H9 (cell line): ENCODE data around the gene YPEL4. TPM values are rescaled to one million over a fixed set of nuclear protein-coding genes. Genes with fewer than 3 reads are reported as not detected.

Experiments
- DNase-seq: peaks from one replicate; pipeline ENCODE4 v3.0.0-alpha.2; 2017
- H2AFZ ChIP-seq: one replicate; pipeline ENCODE4 v1.6.1; 2013; ENCODE audit warnings: mild to moderate bottlenecking, low read length, control low read depth, moderate library complexity
- H2AK5ac ChIP-seq: 2 replicates; pipeline ENCODE4 v1.6.1; 2013; ENCODE audit warnings: low read length, control low read depth, mixed read lengths; ENCODE audit not compliant: insufficient read length
- H2BK120ac ChIP-seq: one replicate; pipeline ENCODE4 v1.6.1; 2013; ENCODE audit warnings: low read depth, mild to moderate bottlenecking, low read length, control low read depth, inconsistent platforms; ENCODE audit not compliant: poor library complexity, severe bottlenecking
- H2BK12ac ChIP-seq: 2 replicates; pipeline ENCODE4 v1.6.1; 2013; ENCODE audit warnings: low read length, control low read depth, mixed read lengths, low read depth; ENCODE audit not compliant: insufficient read length
- H2BK15ac ChIP-seq: 2 replicates; pipeline ENCODE4 v1.6.1; 2013; ENCODE audit warnings: low read depth, low read length, control low read depth
- H2BK20ac ChIP-seq: one replicate; pipeline ENCODE4 v1.6.1; 2013; ENCODE audit warnings: low read depth, mild to moderate bottlenecking, low read length, control low read depth, inconsistent platforms; ENCODE audit not compliant: poor library complexity, severe bottlenecking
- H2BK5ac ChIP-seq: 2 replicates; pipeline ENCODE4 v1.6.1; 2013; ENCODE audit warnings: low read length, control low read depth, mixed read lengths; ENCODE audit not compliant: insufficient read length
- H3K14ac ChIP-seq: 2 replicates; pipeline ENCODE4 v1.6.1; 2013; ENCODE audit warnings: low read length, control low read depth; ENCODE audit not compliant: insufficient read depth
- H3K18ac ChIP-seq: 2 replicates; pipeline ENCODE4 v1.6.1; 2013; ENCODE audit warnings: low read depth, mild to moderate bottlenecking, mixed read lengths, low read length, control low read depth; ENCODE audit not compliant: insufficient read length
- H3K23ac ChIP-seq: 2 replicates; pipeline ENCODE4 v1.6.1; 2013; ENCODE audit warnings: low read length, control low read depth, mixed read lengths, low read depth; ENCODE audit not compliant: insufficient read length
- H3K23me2 ChIP-seq: 2 replicates; pipeline ENCODE4 v1.6.1; 2013; ENCODE audit warnings: low read depth, mild to moderate bottlenecking, mixed read lengths, low read length, control low read depth; ENCODE audit not compliant: insufficient read length, poor library complexity, severe bottlenecking
- H3K27ac ChIP-seq: 2 replicates; pipeline ENCODE4 v1.5.1; 2013; ENCODE audit warnings: low read length, control low read depth, mixed read lengths, low read depth; ENCODE audit not compliant: insufficient read length
- H3K27me3 ChIP-seq: 2 replicates; pipeline ENCODE4 v1.6.1; 2013; ENCODE audit warnings: low read length, control low read depth, inconsistent platforms; ENCODE audit not compliant: insufficient read depth
- H3K4ac ChIP-seq: 2 replicates; pipeline ENCODE4 v1.6.1; 2013; ENCODE audit warnings: low read depth, mild to moderate bottlenecking, control low read depth, inconsistent platforms, low read length, moderate library complexity
- H3K4me1 ChIP-seq: 2 replicates; pipeline ENCODE4 v1.6.1; 2013; ENCODE audit warnings: low read length, control low read depth, inconsistent platforms; ENCODE audit not compliant: insufficient read depth
- H3K4me2 ChIP-seq: 2 replicates; pipeline ENCODE4 v1.6.1; 2013; ENCODE audit warnings: low read length, control low read depth, mixed read lengths; ENCODE audit not compliant: insufficient read length, insufficient read depth
- H3K56ac ChIP-seq: 2 replicates; pipeline ENCODE4 v1.6.1; 2013; ENCODE audit warnings: low read depth, mild to moderate bottlenecking, mixed read lengths, low read length, control low read depth; ENCODE audit not compliant: insufficient read length
- H3K79me1 ChIP-seq: 2 replicates; pipeline ENCODE4 v1.6.1; 2013; ENCODE audit warnings: low read depth, mild to moderate bottlenecking, moderate library complexity, low read length, control low read depth, inconsistent platforms; ENCODE audit not compliant: insufficient read depth, poor library complexity, severe bottlenecking
- H3K79me2 ChIP-seq: 2 replicates; pipeline ENCODE4 v1.6.1; 2013; ENCODE audit warnings: low read length, control low read depth, inconsistent platforms; ENCODE audit not compliant: insufficient read depth
- H3K9ac ChIP-seq: 2 replicates; pipeline ENCODE4 v1.6.1; 2013; ENCODE audit warnings: low read length, control low read depth, mixed read lengths; ENCODE audit not compliant: insufficient read length; ENCODE audit errors: extremely low read depth
- H3K9me3 ChIP-seq: one replicate; pipeline ENCODE4 v1.6.1; 2013; ENCODE audit warnings: low read depth, low read length, inconsistent platforms; ENCODE audit not compliant: control insufficient read depth
- H3T11ph ChIP-seq: one replicate; pipeline ENCODE4 v1.6.1; 2013; ENCODE audit warnings: mild to moderate bottlenecking, low read length, control low read depth, inconsistent platforms
- H4K20me1 ChIP-seq: one replicate; pipeline ENCODE4 v1.6.1; 2013; ENCODE audit not compliant: control insufficient read depth, insufficient read length, insufficient read depth
- H4K5ac ChIP-seq: 2 replicates; pipeline ENCODE4 v1.6.1; 2013; ENCODE audit warnings: low read depth, mild to moderate bottlenecking, mixed read lengths, low read length, control low read depth; ENCODE audit not compliant: insufficient read length
- H4K8ac ChIP-seq: replicated peaks from 2 replicates; pipeline ENCODE4 v1.6.1; 2013; ENCODE audit warnings: low read length, control low read depth, mixed read lengths, low read depth; ENCODE audit not compliant: insufficient read length
- H4K91ac ChIP-seq: 2 replicates; pipeline ENCODE4 v1.6.1; 2013; ENCODE audit warnings: low read depth, mild to moderate bottlenecking, moderate library complexity, mixed read lengths, low read length, control low read depth; ENCODE audit not compliant: insufficient read length
- H3K27ac Mint-ChIP-seq, 3 experiments: 2 replicates in 2 of 3; 3 replicates in 1 of 3; pipeline ENCODE4 v1.8.0; 2020 to 2021; ENCODE audit warnings: mixed read lengths in 3 of 3, mild to moderate bottlenecking in 1 of 3, moderate library complexity in 1 of 3
- H3K27me3 Mint-ChIP-seq: 2 replicates; pipeline ENCODE4 v1.8.0; 2021; ENCODE audit warnings: low read depth, mild to moderate bottlenecking, moderate library complexity, mixed read lengths
- H3K36me3 Mint-ChIP-seq, 3 experiments: 2 replicates in 2 of 3; 3 replicates in 1 of 3; pipeline ENCODE4 v1.8.0; 2020 to 2021; ENCODE audit warnings: low read depth in 3 of 3, mixed read lengths in 3 of 3; ENCODE audit not compliant: insufficient read depth in 1 of 3
- H3K4me1 Mint-ChIP-seq, 2 experiments: 2 replicates each; pipeline ENCODE4 v1.8.0; 2020; ENCODE audit warnings: mixed read lengths in 2 of 2
- H3K4me3 Mint-ChIP-seq, 2 experiments: 2 replicates in 1 of 2; 3 replicates in 1 of 2; pipeline ENCODE4 v1.8.0; 2020 to 2021; ENCODE audit warnings: mild to moderate bottlenecking in 2 of 2, mixed read lengths in 2 of 2, moderate library complexity in 1 of 2
- H3K9me3 Mint-ChIP-seq, 2 experiments: 2 replicates in 1 of 2; 3 replicates in 1 of 2; pipeline ENCODE4 v1.8.0; 2020; ENCODE audit warnings: mild to moderate bottlenecking in 2 of 2, mixed read lengths in 2 of 2, moderate library complexity in 1 of 2
- CTCF ChIP-seq: fragments of 200-600 bp; sonication (generic); conservative IDR thresholded peaks from 3 replicates; pipeline ENCODE4 v1.8.0; 2021; ENCODE audit warnings: antibody characterized with exemption, mild to moderate bottlenecking
- WGBS: extraction: QIAGEN DNeasy Blood & Tissue Kit; methylation state at CpG from one replicate; pipeline ENCODE4 v1.1.7; 2013; ENCODE audit warnings: missing lambda C conversion rate, low lambda C conversion rate, mixed read lengths; ENCODE audit not compliant: insufficient read length; ENCODE audit errors: extremely low coverage; 5-methylcytosine and 5-hydroxymethylcytosine counted together
- microRNA-seq: library from miRNA; unstranded; fragments of <30 nt; microRNA quantifications from one replicate; pipeline ENCODE4, GENCODE V29; 2020; ENCODE audit warnings: borderline microRNAs expressed
- total RNA-seq: library from RNA; stranded (reverse); gene quantifications from 2 replicates; pipeline ENCODE4 v1.2.1, GENCODE V29; 2021

The YPEL4 gene
- total RNA-seq, 1 experiment from 2014 or later: 0.13 TPM

DNA sequence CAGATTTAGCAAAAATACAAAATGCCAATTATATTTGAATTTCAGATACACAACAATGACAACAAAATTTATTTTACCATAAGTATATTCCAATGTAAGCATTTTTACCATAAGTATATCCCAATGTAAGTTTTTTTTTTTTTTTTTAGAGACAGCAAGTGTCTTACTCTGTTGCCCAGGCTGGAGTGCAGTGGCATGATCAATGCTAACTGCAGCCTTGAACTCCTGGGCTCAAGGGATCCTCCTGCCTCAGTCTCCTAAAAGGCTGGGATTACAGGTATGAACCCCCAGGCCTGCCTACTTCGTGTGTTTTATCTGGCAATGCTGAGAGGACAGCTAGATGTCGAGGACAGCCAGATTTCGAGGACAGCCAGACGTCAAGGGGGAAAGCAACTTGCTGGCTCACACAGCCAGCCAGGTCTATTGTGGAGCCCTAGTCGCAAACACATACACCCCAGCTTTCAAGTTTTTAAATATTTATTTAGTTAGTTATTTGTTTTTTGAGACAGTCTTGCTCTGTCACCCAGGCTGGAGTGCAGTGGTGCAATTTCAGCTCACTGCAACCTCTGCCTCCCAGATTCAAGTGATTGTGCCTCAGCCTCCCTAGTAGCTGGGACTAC lies 53.3 kb downstream of the YPEL4 start:
- no peak overlapping the region for H2BK120ac ChIP-seq
- no peak overlapping the region for H4K91ac ChIP-seq
- no peak overlapping the region for H2BK12ac ChIP-seq
- no peak overlapping the region for H2BK20ac ChIP-seq
- H3K14ac ChIP-seq: no peak overlapping the region
- no peaks in the 10 kb centered on the region for H3K79me1 ChIP-seq
- no peak overlapping the region for H3K4ac ChIP-seq
- Mint-ChIP-seq H3K36me3 (peaks cover 9 to 15% (median 10%) of the 10 kb centered on the region in 3 experiments; a peak in 5 of 7 replicates), H3K27me3 (no peaks in the 10 kb centered on the region), H3K27ac (no peak overlapping the region; a peak in 3 of 7 replicates), H3K9me3 (no peaks in the 10 kb centered on the region), H3K4me3 (peak overlapping the region in 1 of 2 experiments; percentile 79; a peak in 3 of 5 replicates), H3K4me1 (peaks cover 24 to 59% of the 10 kb centered on the region in 2 experiments)
- no peak overlapping the region for H3K18ac ChIP-seq
- TF ChIP-seq CTCF: no peak
- H3K27me3 ChIP-seq: no peaks in the 10 kb centered on the region
- no peak overlapping the region for H2AFZ ChIP-seq
- H3T11ph ChIP-seq: no peak overlapping the region
- H2BK5ac ChIP-seq: no peak overlapping the region
- WGBS: no CpG with 5 or more reads among the region's 5 CpGs
- no peak overlapping the region for H3K4me2 ChIP-seq
- H3K23me2 ChIP-seq: peaks cover 8% of the 10 kb centered on the region
- peaks cover 4% of the 10 kb centered on the region; the same call in 1 of the 2 replicates for H3K4me1 ChIP-seq
- no peak for DNase-seq
- no peak overlapping the region for H2AK5ac ChIP-seq
- no peak overlapping the region for H4K8ac ChIP-seq
- H3K9ac ChIP-seq: no peak overlapping the region
- H3K9me3 ChIP-seq: no peaks in the 10 kb centered on the region
- H3K79me2 ChIP-seq: no peaks in the 10 kb centered on the region
- no peak overlapping the region for H2BK15ac ChIP-seq
- no peak overlapping the region for H4K5ac ChIP-seq
- no peaks in the 10 kb centered on the region for H4K20me1 ChIP-seq
- H3K27ac ChIP-seq: no peak overlapping the region
- H3K56ac ChIP-seq: no peak overlapping the region
- no peak overlapping the region for H3K23ac ChIP-seq

Small RNA genes lying within 50 kb of the gene (microRNA-seq; reads per million reads assigned to microRNA genes)
- gene MIR130A: 3,784 reads per million, percentile 98 among the genes with 10 or more reads in this experiment

Other genes starting within 250 kb of the YPEL4 start
- 21.4 and 21.9 TPM in 2 replicates for gene SLC43A3, start 222.8 kb downstream of the YPEL4 start, total RNA-seq
- gene RTN4RL2, start 189.4 kb downstream of the YPEL4 start, total RNA-seq: 7.0 and 7.1 TPM in 2 replicates
- gene SLC43A1, start 134.2 kb downstream of the YPEL4 start, total RNA-seq: 16.3 and 17.0 TPM in 2 replicates
- gene TIMM10, start 119.2 kb downstream of the YPEL4 start, total RNA-seq: 126 and 130 TPM in 2 replicates
- 0.18 TPM in 1 of 2 replicates, not detected in the other for gene SMTNL1, start 112.3 kb downstream of the YPEL4 start, total RNA-seq
- 38.2 and 38.9 TPM in 2 replicates for gene UBE2L6, start 82.2 kb downstream of the YPEL4 start, total RNA-seq
- 35.2 and 37.9 TPM in 2 replicates for gene SERPING1, start 52.2 kb downstream of the YPEL4 start, total RNA-seq
- gene CLP1, start 7.8 kb upstream of the YPEL4 start, total RNA-seq: 35.5 and 37.4 TPM in 2 replicates
- gene ZDHHC5, start 18.2 kb upstream of the YPEL4 start, total RNA-seq: 65.2 and 67.2 TPM in 2 replicates
- gene MED19, start 62.3 kb upstream of the YPEL4 start, total RNA-seq: 17.6 and 17.9 TPM in 2 replicates
- gene TMX2, start 62.7 kb upstream of the YPEL4 start, total RNA-seq: 91.1 and 91.3 TPM in 2 replicates
- gene SELENOH, start 91.6 kb upstream of the YPEL4 start, total RNA-seq: 251 and 271 TPM in 2 replicates
- gene BTBD18, start 101.9 kb upstream of the YPEL4 start, total RNA-seq: not detected in 2 replicates
- gene CTNND1, start 111.9 kb upstream of the YPEL4 start, total RNA-seq: 164 and 166 TPM in 2 replicates